ENCODE measurements around the gene MED25. TPM values are rescaled to one million over a fixed set of nuclear protein-coding genes. Genes with fewer than 3 reads are reported as not detected.
"Not testable (repeated sequence)": the region's sequence is repeated elsewhere in the genome, so short reads cannot be mapped to it uniquely, and the experiment has no call there.

MED25 gene
- total RNA-seq, 1 experiment from 2014 or later = 99.6 TPM

GRCh38 chr19:49816590-49816989 is 1.5 kb upstream of the MED25 start:
- no peak overlapping the region for H2AFZ ChIP-seq
- H3K27me3 ChIP-seq (ENCODE audit: insufficient read depth, low read depth) = no peaks in the 10 kb centered on the region
- 0 out of 2 replicates have a peak, but pooled peaks cover 8% of the 10 kb centered on the region for H3K36me3 ChIP-seq (ENCODE audit: low read depth)
- DNase-seq = no peak
- ChIA-PET POLR2A (ENCODE audit: unreplicated experiment) (no interaction called here), CTCF (no interaction called here)
- H3K4me3 ChIP-seq = peak overlapping the region; percentile 84; the same call in 1 of the 2 replicates
- no peaks in the 10 kb centered on the region for H4K20me1 ChIP-seq (ENCODE audit: insufficient read depth)
- TF ChIP-seq EZH2 (IDR thresholded peaks at IDR 0.05; ENCODE audit: low read depth) = no peak
- TF ChIP-seq CTCF (conservative IDR thresholded peaks at IDR 0.05) = no peak
- H3K27ac ChIP-seq = peak overlapping the region; percentile 45; the same call in 1 of the 2 replicates
- H3K79me2 ChIP-seq (ENCODE audit: low read depth) = peaks cover 34% of the 10 kb centered on the region
- intact Hi-C loops (cut with micrococcal nuclease; ENCODE audit: unreplicated experiment) = loop anchor here (5.0 kb wide), 1 partner anchor 51 kb away; the partner anchor contains the start of gene PNKP
- H3K9me2 ChIP-seq (ENCODE audit: insufficient read depth) = no peaks in the 10 kb centered on the region
- no TSS peak for BruUV-seq (replicated peaks)
- peak overlapping the region; percentile 79 for H3K4me2 ChIP-seq
- peaks cover 24% of the 10 kb centered on the region for H3K4me1 ChIP-seq (replicated peaks; ENCODE audit: insufficient read depth)
- peaks cover 28% of the 10 kb centered on the region for H3F3A ChIP-seq (ENCODE audit: insufficient read depth, low read depth)
- H3K9me3 ChIP-seq (ENCODE audit: insufficient read depth, low read depth) = no peaks in the 10 kb centered on the region

DNA sequence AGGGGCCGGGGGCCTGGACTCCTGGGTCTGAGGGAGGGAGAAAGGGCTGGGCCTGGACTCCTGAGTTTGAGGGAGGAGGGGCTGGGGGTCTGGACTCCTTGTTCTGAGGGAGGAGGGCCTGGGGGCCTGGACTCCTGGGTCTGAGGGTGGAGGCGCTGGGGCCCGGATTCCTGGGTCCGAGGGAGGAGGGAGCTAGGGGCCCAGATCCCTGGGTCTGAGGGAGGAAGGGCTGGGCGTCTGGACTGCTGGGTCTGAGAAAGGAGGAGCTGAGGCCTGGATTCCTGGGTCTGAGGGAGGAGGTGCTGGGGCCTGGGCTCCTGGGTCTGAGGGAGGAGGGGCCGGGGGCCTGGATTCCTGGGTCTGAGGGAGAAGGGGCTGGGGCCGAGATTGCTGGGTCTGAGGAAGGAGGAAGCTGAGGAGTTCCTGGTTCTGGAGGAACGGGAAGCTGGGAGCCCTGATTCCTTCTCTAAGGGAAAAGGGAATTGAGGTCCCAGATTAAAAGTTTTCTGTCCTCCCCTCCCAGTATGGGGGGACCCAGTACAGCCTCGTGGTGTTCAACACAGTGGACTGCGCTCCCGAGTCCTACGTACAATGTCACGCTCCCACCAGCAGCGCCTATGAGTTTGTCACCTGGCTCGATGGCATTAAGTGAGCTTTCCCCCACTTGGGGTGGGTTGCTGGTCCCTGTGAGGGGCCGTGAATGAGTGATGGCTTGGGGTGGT is 721 bp downstream of the MED25 start:
- Histone ChIP-seq H3K4me1 (replicated peaks; ENCODE audit: insufficient read depth) (peaks cover 23% of the 10 kb centered on the region), H3K9me3 (ENCODE audit: insufficient read depth, low read depth) (no peaks in the 10 kb centered on the region), H3K79me2 (ENCODE audit: low read depth) (peaks cover 42% of the 10 kb centered on the region), H3F3A (ENCODE audit: insufficient read depth, low read depth) (peaks cover 22% of the 10 kb centered on the region), H3K27ac (no peak overlapping the region), H3K9me2 (ENCODE audit: insufficient read depth) (no peaks in the 10 kb centered on the region), H3K4me3 (peak overlapping the region; percentile 84), H3K4me2 (peak overlapping the region; percentile 79), H2AFZ (peak overlapping the region; percentile 85), H4K20me1 (ENCODE audit: insufficient read depth) (peaks cover 7% of the 10 kb centered on the region), H3K36me3 (ENCODE audit: low read depth) (0 out of 2 replicates have a peak, but pooled peaks cover 8% of the 10 kb centered on the region), H3K27me3 (ENCODE audit: insufficient read depth, low read depth) (no peaks in the 10 kb centered on the region)
- TF ChIP-seq EZH2 (IDR thresholded peaks at IDR 0.05; ENCODE audit: low read depth) (no peak), CTCF (conservative IDR thresholded peaks at IDR 0.05) (no peak)
- BruUV-seq (replicated peaks) = no TSS peak
- ChIA-PET CTCF (interaction anchor here (0.7 to 1.2 kb wide), 2 partner anchors 32 to 95 kb away, joined by 4 to 7 read pairs; partner anchors contain the start of gene PTOV1), POLR2A (ENCODE audit: unreplicated experiment) (interaction anchor here (0.6 kb wide), 1 partner anchor 87 kb away, joined by 3 read pairs; no protein-coding TSS in a partner anchor)
- intact Hi-C loops (cut with micrococcal nuclease; ENCODE audit: unreplicated experiment) = loop anchor here (5.0 kb wide), 1 partner anchor 48 kb away; the partner anchor contains the start of gene PNKP
- peak in 1 of 2 experiments; percentile 18 for DNase-seq

DNA sequence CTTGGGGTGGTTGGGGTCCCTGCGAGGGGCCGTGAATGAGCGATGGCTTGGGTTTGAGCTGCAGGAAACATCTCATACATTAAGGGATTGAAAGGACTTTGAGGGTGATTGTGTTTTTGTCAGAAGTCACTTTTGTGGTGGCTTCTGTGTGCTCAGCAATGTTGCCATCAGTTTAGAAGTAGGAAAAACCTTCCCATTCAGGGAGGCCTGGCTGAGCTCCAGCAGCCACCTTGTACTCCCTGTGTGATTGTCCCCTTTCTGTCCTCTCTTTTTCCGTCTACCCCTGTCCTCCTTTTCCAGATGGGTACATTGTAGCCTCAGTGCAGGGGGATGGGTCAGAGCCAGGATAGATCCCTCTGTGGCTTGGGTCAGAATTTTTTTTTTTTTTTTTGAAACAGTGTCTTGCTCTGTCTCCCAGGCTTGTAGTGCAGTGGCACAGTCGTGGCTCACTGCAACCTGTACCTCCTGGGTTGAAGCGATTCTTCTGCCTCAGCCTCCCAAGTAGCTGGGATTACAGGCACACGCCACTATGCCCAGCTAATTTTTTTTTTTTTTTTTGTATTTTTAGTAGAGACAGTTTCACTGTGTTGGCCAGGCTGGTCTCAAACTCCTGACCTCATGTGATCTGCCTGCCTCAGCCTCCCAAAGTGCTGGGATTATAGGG is 1.5 kb downstream of the MED25 start:
- POLR2A ChIA-PET (ENCODE audit: unreplicated experiment); DNase-seq; H3K27me3 ChIP-seq (ENCODE audit: insufficient read depth, low read depth); H2AFZ ChIP-seq; H3K9me2 ChIP-seq (ENCODE audit: insufficient read depth); H3K36me3 ChIP-seq (ENCODE audit: low read depth); H3K9me3 ChIP-seq (ENCODE audit: insufficient read depth, low read depth); H3K27ac ChIP-seq: not testable (repeated sequence)
- intact Hi-C loops (cut with micrococcal nuclease; ENCODE audit: unreplicated experiment) = loop anchor here (5.0 kb wide), 1 partner anchor 48 kb away; the partner anchor contains the start of gene PNKP
- peaks cover 16% of the 10 kb centered on the region for H3K4me1 ChIP-seq (replicated peaks; ENCODE audit: insufficient read depth)
- H3K79me2 ChIP-seq (ENCODE audit: low read depth) = peaks cover 42% of the 10 kb centered on the region
- peak overlapping the region; percentile 84; the same call in 1 of the 2 replicates for H3K4me3 ChIP-seq
- peaks cover 13% of the 10 kb centered on the region for H4K20me1 ChIP-seq (ENCODE audit: insufficient read depth)
- peak overlapping the region; percentile 79 for H3K4me2 ChIP-seq
- BruUV-seq (replicated peaks) = TSS peak; percentile 24
- H3F3A ChIP-seq (ENCODE audit: insufficient read depth, low read depth) = peaks cover 14% of the 10 kb centered on the region
- CTCF ChIA-PET = interaction anchor here (0.7 to 1.2 kb wide), 2 partner anchors 31 to 96 kb away, joined by 4 to 7 read pairs; partner anchors contain the start of gene PTOV1
